ENCODE data around the gene DCC. TPM values are rescaled to one million over a fixed set of nuclear protein-coding genes. Genes with fewer than 3 reads are reported as not detected.

DCC gene
- total RNA-seq, 1 donor from 2014 or later: not detected

- no peak for ATAC-seq (ENCODE audit: poor library complexity)
- intact Hi-C loops (cut with DNase I): no loop called here
- DNase-seq: no peak
These were observed 281.0 kb downstream of the DCC start for GRCh38 chr18:52620926-52621439.

GRCh38 chr18:52624702-52625101, 284.7 kb downstream of the DCC start:
- intact Hi-C loops (cut with DNase I): no loop called here

GRCh38 chr18:52636536-52636935, 296.5 kb downstream of the DCC start:
- no peak for DNase-seq
- intact Hi-C loops (cut with DNase I): no loop called here
- ATAC-seq (ENCODE audit: poor library complexity): no peak

More at GRCh38 chr18:52624702-52625101, 284.7 kb downstream of the DCC start:
- ATAC-seq (ENCODE audit: poor library complexity) (no peak), DNase-seq (no peak)

GRCh38 chr18:52648201-52648600, 308.2 kb downstream of the DCC start:
- intact Hi-C loops (cut with DNase I): no loop called here
- ATAC-seq (ENCODE audit: poor library complexity) (no peak), DNase-seq (no peak)

- intact Hi-C loops (cut with DNase I): no loop called here
- no peak for ATAC-seq (ENCODE audit: poor library complexity)
- no peak for DNase-seq
These were observed 312.4 kb downstream of the DCC start for GRCh38 chr18:52652391-52652790.

- DNase-seq (no peak), ATAC-seq (ENCODE audit: poor library complexity) (no peak)
- intact Hi-C loops (cut with DNase I): no loop called here
These were observed 317.2 kb downstream of the DCC start for GRCh38 chr18:52657043-52657805.

GRCh38 chr18:52667463-52668065, 327.6 kb downstream of the DCC start:
- DNase-seq (no peak), ATAC-seq (ENCODE audit: poor library complexity) (no peak)
- intact Hi-C loops (cut with DNase I): no loop called here

GRCh38 chr18:52670896-52671295, 330.9 kb downstream of the DCC start:
- no peak for DNase-seq
- no peak for ATAC-seq (ENCODE audit: poor library complexity)
- intact Hi-C loops (cut with DNase I): no loop called here

- ATAC-seq (ENCODE audit: poor library complexity) (no peak), DNase-seq (no peak)
- intact Hi-C loops (cut with DNase I): no loop called here
These were observed 338.0 kb downstream of the DCC start for GRCh38 chr18:52678034-52678433.

- DNase-seq: no peak
- no peak for ATAC-seq (ENCODE audit: poor library complexity)
- intact Hi-C loops (cut with DNase I): no loop called here
These were observed 338.6 kb downstream of the DCC start for GRCh38 chr18:52678551-52678950.

GRCh38 chr18:52679354-52679753, 339.4 kb downstream of the DCC start:
- intact Hi-C loops (cut with DNase I): no loop called here
- ATAC-seq (ENCODE audit: poor library complexity) (no peak), DNase-seq (no peak)

- ATAC-seq (ENCODE audit: poor library complexity) (no peak), DNase-seq (no peak)
- intact Hi-C loops (cut with DNase I): no loop called here
These were observed 342.3 kb downstream of the DCC start for GRCh38 chr18:52682260-52682659.

GRCh38 chr18:52685316-52685715, 345.3 kb downstream of the DCC start:
- intact Hi-C loops (cut with DNase I): no loop called here
- no peak for ATAC-seq (ENCODE audit: poor library complexity)
- no peak for DNase-seq

- DNase-seq: no peak
- ATAC-seq (ENCODE audit: poor library complexity): no peak
- intact Hi-C loops (cut with DNase I): no loop called here
These were observed 351.8 kb downstream of the DCC start for GRCh38 chr18:52691841-52692240.

- no peak for DNase-seq
- intact Hi-C loops (cut with DNase I): no loop called here
- ATAC-seq (ENCODE audit: poor library complexity): no peak
These were observed 354.8 kb downstream of the DCC start for GRCh38 chr18:52694804-52695203.

GRCh38 chr18:52700116-52700515, 360.1 kb downstream of the DCC start:
- no peak for ATAC-seq (ENCODE audit: poor library complexity)
- no peak for DNase-seq
- intact Hi-C loops (cut with DNase I): no loop called here

GRCh38 chr18:52700816-52701215, 360.8 kb downstream of the DCC start:
- DNase-seq: no peak
- intact Hi-C loops (cut with DNase I): no loop called here
- no peak for ATAC-seq (ENCODE audit: poor library complexity)

- intact Hi-C loops (cut with DNase I): no loop called here
- no peak for ATAC-seq (ENCODE audit: poor library complexity)
These were observed 361.4 kb downstream of the DCC start for GRCh38 chr18:52701219-52701935.

GRCh38 chr18:52715421-52715820, 375.4 kb downstream of the DCC start:
- intact Hi-C loops (cut with DNase I): no loop called here
- DNase-seq (no peak), ATAC-seq (ENCODE audit: poor library complexity) (no peak)

More at GRCh38 chr18:52701219-52701935, 361.4 kb downstream of the DCC start:
- no peak for DNase-seq

GRCh38 chr18:52715991-52716390, 376.0 kb downstream of the DCC start:
- ATAC-seq (ENCODE audit: poor library complexity) (no peak), DNase-seq (no peak)
- intact Hi-C loops (cut with DNase I): no loop called here
